ENCODE measurements around the gene RHOT1. TPM values are rescaled to one million over a fixed set of nuclear protein-coding genes. Genes with fewer than 3 reads are reported as not detected.
"Not testable (repeated sequence)": the region's sequence is repeated elsewhere in the genome, so short reads cannot be mapped to it uniquely, and the experiment has no call there.

The RHOT1 gene
- 10 to 100 TPM; 22.0 to 25.4 TPM for total RNA-seq

- ChIA-PET POLR2A (no interaction called here), CTCF (interaction anchor here (1.2 to 1.5 kb wide), 6 partner anchors 14 to 195 kb away, joined by 3 to 4 read pairs (median 3); partner anchors contain the start of gene LRRC37B)
Measured at GRCh38 chr17:32142038-32142856, at the start of gene RHOT1. Gene RHOT1 (plus strand): TSS chr17:32142502. CDS start chr17:32142693, 191 bp downstream.

GRCh38 chr17:32099686-32100085 lies 42.6 kb upstream of the RHOT1 start:
- POLR2A ChIA-PET = no interaction called here
- CTCF ChIA-PET = no interaction called here

- CTCF ChIA-PET, POLR2A ChIA-PET: not testable (repeated sequence)
Measured at GRCh38 chr17:32100323-32100722, 42.0 kb upstream of the RHOT1 start.

DNA sequence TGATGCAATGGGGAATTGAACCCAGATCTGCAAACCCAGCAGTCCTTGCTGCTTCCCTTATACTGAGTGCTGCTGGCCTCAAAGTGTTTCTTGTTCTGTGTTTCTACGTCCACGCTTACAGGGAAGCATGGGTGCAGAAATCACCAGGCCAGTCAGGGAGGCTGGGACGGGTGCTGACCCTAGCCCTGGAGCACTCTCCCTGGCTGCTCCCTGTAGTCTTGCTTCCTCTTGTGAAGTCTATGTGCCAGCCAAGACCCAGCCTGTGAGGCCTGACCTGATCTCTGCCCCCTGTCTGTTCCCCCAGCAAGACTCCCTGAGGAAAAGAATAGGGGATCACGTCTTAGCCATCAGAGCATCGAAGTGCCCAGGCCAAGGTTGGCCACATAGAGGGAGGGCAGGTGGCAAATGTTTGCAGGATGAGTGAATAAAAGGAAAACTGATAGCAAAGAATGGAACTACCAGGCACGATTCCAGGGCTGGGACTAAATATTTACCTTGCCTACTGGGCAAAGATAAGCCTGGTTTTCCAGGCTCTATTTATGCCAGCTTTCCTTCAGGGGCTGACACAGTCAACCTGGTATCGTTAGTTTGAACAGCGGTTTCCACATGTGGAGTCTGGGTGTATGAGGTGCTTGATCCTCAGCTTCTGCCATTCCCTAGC lies 41.2 kb upstream of the RHOT1 start:
- POLR2A ChIA-PET = no interaction called here
- CTCF ChIA-PET = no interaction called here

DNA sequence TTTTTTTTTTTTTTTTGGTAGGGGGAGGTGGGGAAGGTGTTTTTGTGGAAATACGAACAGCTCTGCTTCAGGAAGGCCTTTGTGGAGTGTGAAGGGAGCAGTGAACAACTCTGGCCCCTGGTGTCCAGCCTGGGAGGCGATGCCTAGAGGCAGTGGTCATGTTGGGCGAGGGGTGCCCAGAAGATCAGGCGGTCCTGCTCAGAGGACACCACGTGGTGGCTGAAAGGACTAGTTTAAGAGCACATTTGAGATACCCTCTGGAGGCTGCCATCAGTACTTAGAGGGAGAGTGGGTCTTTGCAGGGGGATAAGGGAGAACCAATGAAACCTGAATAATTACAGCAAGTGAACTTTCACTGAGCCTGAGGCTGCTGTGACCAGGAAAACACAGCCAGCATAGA lies 40.1 kb upstream of the RHOT1 start:
- ChIA-PET POLR2A (interaction anchor here (0.6 kb wide), 1 partner anchor 220 kb away, joined by 6 read pairs; no protein-coding TSS in a partner anchor), CTCF (interaction anchor here (0.7 kb wide), 1 partner anchor 232 kb away, joined by 5 read pairs; no protein-coding TSS in a partner anchor)

DNA sequence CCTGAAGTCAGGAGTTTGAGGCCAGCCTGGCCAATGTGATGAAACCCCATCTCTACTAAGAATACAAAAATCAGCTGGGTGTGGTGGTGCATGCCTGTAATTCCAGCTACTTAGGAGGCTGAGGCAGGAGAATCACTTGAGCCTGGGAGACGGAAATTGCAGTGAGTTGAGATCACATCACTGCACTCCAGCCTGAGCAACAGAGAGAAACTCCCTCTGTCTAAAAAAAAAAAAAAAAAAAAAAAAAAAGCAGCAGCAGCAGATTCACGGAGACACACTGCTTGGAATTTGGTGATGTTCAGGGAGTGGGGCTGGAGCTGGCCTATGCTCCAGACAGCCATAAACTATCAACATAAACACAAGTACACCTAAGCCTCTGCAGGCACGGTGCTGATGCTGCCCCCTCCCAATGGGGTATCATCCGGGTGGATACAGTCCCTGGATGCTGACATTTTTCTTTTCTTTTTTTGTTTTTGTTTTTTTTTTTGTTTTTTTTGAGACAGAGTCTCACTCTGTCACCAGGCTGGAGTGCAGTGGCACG lies 39.6 kb upstream of the RHOT1 start:
- ChIA-PET POLR2A (interaction anchor here (0.6 kb wide), 1 partner anchor 221 kb away, joined by 6 read pairs; no protein-coding TSS in a partner anchor), CTCF (interaction anchor here (0.7 kb wide), 1 partner anchor 232 kb away, joined by 5 read pairs; no protein-coding TSS in a partner anchor)

DNA sequence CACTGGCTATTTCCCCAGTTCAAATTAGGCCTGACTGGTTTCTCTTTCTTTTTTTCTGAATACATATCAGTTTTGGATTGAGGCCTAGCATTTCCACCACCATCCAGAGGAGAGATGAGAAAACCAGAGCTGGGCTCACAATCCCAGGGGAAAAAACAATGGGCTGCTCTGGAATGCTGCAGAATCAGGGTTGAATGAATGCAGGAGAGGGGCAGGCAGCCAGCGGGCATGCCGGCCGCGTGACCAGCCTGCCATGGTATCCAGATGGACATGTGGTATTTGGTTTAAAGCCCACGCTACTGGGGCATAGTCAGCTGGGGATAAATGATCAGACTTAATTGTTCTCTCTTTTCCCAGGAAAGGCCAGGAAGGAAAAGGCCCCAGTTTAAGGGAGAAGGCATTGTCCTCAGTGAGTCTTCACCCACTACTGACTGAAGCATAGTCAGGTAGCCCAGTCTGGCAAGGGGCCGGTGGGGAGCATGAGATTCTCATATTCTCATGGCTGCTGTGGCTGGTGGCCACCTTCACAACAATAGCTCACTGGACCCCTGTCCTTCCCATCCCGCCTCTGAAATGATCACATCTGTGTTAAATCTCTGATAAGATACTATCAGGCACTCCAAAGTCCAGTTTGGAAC lies 38.7 kb upstream of the RHOT1 start:
- ChIA-PET CTCF (interaction anchor here (1.6 kb wide), 1 partner anchor 39 kb away, joined by 3 read pairs; the partner anchor contains the start of gene RHOT1), POLR2A (no interaction called here)

- ChIA-PET POLR2A (no interaction called here), CTCF (interaction anchor here (1.6 kb wide), 1 partner anchor 38 kb away, joined by 3 read pairs; the partner anchor contains the start of gene RHOT1)
Measured at GRCh38 chr17:32104158-32104557, 38.1 kb upstream of the RHOT1 start.

DNA sequence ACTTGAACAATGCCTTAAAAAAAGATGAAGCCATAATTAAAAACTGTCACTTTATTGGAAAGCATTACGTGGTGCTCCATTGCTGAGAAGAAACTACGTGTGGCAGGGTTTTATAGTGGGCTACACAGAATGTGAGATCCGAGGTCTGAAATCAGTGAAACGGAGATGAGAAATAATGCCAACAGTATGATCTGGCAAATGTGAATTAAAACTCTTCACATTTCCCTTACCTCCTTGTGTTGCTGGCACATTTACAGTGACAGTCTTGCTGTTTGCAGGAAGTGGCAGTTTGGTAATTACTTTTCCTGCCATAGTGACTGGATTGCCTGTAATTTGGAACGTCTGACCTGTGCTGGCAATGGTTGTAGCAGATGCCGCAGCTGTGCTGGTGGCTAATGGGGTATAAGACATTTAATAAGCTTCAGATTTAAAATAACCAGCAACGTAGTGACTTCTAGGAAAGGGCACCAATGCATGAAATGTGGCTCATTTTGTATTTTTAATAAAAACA lies 35.8 kb upstream of the RHOT1 start:
- CTCF ChIA-PET, POLR2A ChIA-PET: not testable (repeated sequence)

DNA sequence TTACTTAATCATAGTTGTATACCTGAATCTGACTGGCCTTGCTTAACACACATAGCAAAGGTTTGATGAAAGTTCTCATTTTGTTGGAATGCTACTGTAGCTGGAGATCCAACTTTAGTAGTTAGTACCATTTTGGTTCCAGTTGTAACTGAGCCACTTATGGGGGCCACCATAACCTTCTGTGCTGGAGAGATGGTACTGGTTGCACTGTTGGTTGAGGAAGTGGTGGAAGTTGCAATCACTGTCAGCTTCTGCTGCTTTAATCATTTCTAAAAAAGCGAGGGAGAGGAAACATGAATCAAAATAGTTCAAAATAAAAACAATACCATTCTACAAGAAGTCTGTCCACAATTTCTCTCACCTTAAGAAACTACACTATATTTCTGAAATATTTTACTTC lies 35.1 kb upstream of the RHOT1 start:
- CTCF ChIA-PET, POLR2A ChIA-PET: not testable (repeated sequence)

DNA sequence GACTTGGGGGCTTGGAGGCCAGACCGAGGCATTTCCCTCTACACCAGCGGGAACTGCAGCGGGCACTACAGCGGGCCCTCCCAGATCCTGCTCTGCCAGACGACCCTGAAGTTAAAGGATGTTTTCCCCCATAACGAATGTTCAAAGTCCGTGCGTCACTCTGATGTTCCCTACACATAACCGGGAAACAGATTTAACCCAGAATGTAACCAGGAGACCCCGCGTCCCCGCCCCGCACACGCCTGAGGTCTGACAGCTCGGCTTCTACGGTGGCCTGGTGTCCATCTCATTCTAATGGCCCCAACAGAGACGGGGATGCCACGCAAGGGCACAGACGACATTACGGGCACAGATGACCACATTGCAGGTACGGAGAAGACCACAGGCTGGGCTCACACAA lies 31.7 kb upstream of the RHOT1 start:
- POLR2A ChIA-PET = no interaction called here

DNA sequence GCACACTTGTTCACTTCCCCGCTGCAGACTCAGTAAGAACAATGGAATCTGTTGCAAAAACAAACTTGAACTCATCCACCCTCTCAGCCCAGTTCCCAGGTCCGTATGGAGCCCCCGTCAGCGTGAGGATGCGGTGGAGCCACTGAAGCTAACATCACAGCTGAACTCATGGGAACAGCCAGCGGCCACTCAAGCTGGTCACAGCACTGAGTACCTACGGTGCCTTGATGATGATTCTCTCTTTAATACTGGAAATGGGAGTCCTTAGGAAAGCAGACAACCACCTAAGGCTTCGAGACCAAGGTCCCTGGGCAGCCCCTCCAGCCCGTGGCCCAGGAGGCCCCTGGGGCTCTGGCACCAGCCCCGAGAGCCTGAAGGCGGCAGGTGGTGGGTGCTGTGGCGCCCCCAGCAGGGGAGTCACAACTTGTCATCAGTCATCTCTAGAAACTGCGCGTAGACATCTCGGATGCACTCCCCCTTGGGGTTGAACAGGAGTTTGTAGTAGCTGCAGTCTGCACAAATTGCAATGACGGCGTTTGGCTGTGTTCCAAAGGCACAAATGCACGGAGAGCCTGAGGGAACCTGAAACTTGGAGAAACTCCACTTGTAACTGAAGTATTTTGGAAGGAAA lies 31.0 kb upstream of the RHOT1 start:
- ChIA-PET POLR2A (no interaction called here), CTCF (no interaction called here)

More for the DNA sequence above, 31.7 kb upstream of the RHOT1 start:
- CTCF ChIA-PET = no interaction called here

- ChIA-PET CTCF (no interaction called here), POLR2A (no interaction called here)
Measured at GRCh38 chr17:32112416-32112815, 29.9 kb upstream of the RHOT1 start.

DNA sequence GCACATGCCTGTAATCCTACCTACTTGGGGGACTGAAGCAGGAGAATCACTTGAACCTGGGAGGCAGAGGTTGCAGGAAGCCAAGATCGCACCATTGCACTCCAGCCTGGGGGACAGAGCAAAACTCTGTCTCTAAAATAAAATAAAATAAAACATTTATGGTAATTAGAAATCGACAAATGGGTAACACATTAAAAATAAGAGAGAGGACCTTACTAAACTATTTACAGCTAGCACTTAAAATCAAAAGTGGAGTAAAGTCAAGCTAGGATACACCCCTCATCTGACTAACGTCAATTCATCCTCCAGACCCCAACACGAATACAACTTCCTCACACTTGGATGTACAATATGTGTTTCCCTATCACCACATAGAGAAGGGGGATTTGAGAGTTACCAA lies 27.8 kb upstream of the RHOT1 start:
- POLR2A ChIA-PET = no interaction called here

GRCh38 chr17:32115546-32115945 lies 26.8 kb upstream of the RHOT1 start:
- CTCF ChIA-PET = not testable (repeated sequence)
- POLR2A ChIA-PET = interaction anchor here (0.6 kb wide), 1 partner anchor 23 kb away, joined by 7 read pairs; no protein-coding TSS in a partner anchor

More for the DNA sequence above, 27.8 kb upstream of the RHOT1 start:
- CTCF ChIA-PET = interaction anchor here (0.6 kb wide), 1 partner anchor 12 kb away, joined by 3 read pairs; no protein-coding TSS in a partner anchor

DNA sequence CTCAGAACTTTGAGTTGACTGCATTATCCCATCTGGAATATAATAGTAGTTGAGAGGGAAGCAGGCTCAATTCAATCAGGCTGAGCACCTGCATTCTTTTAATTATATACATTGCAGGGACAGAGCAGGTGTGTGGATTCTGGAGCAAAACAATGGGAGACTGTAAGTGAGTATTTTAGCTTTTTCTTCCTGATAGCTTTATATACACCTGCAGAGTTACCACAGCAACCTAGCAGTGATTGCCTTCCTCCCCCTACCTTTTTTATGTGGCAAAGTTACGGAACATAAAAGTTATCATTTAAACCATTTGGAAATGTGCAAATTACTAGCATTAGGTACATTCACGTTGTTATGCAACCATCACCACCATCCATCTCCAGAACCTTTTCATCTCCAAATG lies 25.4 kb upstream of the RHOT1 start:
- POLR2A ChIA-PET = no interaction called here
- CTCF ChIA-PET = no interaction called here

DNA sequence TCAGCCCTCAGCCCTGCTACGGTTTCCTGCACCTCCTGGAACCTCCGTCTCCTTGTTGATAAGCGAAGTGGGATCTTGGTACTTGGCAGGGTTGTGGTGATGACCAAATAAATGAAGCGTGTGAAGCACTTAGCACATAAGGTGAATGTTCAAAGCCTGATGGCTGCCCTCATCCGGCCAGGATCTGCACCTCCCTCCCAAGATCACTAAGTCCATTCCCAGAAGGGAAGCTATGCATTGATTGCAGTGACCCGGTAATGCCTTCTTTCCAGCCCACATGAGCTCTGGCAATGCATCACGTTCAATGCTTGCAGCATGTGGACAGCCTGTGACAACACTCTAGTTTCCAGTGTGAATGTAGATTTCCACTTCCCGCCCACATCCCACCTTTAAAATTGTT lies 24.9 kb upstream of the RHOT1 start:
- ChIA-PET POLR2A (no interaction called here), CTCF (interaction anchor here (0.6 kb wide), 1 partner anchor 136 kb away, joined by 3 read pairs; no protein-coding TSS in a partner anchor)

DNA sequence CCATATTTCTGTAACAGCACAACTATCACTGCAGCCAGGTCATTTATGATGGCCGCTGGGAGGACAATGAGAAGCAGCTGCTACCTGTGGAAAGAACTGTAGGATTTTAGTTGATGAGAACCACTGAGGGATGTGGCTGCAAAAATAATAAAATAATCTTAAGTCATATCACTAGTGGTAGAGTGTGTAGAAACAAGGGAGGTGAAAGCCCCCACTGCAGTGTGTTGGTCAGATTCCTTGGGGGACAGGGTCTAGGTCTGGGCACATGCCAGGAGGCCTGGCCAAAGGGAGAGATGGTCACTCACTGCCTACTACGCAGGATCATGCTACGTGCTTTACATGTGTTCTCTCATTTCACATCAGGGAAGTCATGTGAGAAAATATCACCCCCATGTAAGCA lies 24.2 kb upstream of the RHOT1 start:
- CTCF ChIA-PET, POLR2A ChIA-PET: not testable (repeated sequence)

DNA sequence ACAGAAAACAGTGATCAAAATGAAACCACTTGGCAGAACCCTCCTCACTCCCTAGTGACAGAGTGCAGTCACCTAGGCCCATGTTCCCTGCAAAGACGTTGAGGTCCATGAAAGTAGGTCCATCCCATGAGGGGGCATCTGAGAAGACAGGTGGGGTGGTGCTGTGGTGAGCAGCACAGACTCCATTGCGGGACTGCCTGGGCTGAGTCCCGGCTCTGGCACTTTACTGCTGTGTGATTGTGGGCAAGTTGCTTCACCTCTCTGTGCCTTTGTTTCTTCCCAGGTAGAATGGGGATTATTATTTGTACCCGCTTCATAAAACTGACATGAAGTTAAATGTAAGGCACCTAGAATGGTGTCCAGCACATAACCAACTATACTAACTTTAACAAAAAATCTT lies 23.5 kb upstream of the RHOT1 start:
- CTCF ChIA-PET = no interaction called here
- POLR2A ChIA-PET = no interaction called here

Measured in activated CD8-positive, alpha-beta memory T cell treated with anti-CD3 and anti-CD28 coated beads for 36 hours (primary cell).